AG20443 (cell line): ENCODE results near the gene SEC14L1.
"Not testable (repeated sequence)": the region's sequence is repeated elsewhere in the genome, so short reads cannot be mapped to it uniquely, and the experiment has no call there.

Experiments
- DNase-seq: peaks from one replicate; pipeline ENCODE4 v3.0.0; 2012; ENCODE audit warnings: low spot score, mixed read lengths

Gene SEC14L1

DNA sequence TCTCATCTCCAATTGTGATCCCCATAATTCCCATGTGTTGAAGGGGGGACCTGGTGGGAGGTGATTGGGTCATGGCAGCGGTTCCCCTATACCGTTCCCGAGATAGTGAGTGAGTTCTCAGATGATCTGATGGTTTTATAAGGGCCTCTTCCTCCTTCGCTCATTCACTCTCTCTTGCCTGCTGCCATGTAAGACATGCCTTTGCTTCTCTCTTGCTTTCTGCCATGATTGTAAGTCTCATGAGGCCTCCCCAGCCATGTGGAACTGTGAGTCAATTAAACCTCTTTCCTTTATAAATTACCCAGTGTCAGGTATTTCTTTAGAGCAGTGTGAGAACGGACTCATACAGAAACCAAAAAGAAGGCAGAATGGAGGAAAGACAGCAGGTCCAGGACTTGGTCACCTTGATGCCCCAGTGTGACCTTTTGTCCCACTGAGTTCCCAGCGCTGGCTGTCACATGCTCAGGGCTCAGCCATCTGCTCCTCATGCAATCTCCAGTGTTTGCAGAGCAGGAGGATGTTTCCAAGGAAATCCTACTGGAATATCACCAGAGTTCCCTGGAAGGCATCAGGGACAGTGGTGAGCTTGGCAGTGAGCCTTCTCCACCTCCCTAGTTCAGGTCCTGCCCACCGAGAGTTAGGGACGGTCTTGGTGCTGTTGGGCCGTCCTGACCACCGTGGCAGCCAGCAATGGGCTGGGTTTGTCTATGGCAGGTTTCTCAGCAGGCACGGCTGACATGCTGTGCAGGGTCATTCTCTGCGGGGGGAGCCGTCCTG, 96.7 kb downstream of the SEC14L1 start:
- no peak for DNase-seq

DNA sequence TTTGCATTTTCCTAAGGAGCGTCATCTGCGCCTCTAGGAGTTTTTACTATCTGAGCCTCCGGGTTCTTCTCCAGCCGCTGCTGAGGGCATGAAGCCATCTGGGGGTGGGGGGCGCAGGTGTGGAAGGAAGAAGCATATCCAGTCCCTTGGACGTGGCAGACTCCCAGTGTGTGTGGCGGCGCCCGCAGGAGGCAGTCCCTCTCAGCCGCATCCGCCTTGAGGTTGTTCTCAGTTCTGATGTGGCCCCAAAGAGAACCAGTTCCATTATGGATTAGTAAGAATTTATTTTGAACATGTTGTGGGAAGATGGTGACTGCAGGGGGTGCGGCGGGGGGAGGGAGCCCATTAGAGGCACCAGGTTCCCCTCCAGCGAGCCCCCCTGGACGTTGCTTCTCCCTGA, 100.2 kb downstream of the SEC14L1 start:
- no peak for DNase-seq

DNA sequence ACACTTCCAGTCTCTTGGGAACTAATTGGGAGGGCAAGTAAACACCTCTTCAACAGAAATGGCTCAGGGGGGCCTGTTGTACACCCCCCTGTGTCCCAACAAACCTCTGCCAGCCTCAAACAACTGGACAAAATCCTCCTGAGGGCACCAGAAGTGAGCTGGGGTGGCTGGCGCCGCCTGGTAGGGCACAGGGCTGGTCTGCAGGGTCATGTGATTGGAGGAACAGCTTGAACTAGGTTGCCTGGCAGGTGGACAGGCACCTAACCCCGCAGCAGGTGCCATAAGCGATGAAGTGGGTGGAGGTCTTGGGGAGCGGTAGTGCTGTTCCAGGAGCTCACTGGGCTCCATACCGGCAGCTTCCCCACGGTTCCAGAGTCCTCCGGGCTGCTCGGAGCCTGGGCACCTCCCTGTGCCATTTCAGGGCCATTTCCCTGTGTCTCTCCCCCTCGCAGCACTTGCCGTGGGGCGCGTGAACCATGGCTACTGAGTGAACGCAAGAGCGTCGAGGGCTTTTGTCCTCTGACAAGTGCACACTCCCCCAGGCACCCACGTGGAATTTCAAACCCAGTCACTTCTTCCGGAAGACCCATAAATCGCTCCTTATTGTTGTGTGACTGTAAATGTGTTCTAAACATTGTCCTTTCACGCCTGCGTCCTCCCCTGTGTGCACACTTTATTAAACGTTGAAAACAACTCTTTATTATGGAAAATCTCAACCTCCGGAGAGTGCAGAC, 101.5 kb downstream of the SEC14L1 start:
- no peak for DNase-seq

DNA sequence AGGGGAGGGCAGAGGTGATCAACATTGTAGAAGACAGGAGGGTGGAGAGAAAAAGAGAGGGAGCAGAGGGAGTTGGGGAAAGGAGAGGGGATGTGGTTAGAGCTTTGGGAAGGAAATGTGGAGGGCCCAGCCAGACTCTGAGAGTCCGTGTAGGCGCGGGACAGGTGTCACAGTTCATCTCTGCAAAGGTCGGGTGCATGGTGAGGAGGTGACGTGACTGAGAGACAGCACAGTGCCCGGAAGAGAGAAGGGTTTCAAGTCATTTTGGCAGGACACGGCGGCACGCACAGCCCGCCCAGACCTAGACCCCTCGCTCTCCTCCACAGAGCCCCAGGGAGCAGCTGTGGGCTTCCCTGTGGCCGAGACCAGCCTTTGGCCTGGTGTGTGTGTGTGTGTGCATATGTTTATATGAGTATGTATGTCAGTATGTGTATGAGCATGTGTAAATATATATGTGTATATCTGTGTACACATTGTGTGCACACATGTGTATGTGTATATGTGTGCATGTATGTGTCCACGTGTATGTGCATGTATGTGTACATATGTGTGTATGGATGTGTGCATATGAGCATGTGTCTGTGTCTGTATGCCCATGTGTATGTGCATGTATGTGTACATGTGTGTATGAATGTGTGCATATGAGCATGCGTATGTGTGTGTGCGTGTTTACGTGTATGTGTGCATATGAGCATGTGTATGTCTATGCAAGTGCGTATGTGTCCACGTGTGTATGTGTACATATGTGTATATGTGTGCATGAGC, 104.6 kb downstream of the SEC14L1 start:
- DNase-seq: no peak

DNA sequence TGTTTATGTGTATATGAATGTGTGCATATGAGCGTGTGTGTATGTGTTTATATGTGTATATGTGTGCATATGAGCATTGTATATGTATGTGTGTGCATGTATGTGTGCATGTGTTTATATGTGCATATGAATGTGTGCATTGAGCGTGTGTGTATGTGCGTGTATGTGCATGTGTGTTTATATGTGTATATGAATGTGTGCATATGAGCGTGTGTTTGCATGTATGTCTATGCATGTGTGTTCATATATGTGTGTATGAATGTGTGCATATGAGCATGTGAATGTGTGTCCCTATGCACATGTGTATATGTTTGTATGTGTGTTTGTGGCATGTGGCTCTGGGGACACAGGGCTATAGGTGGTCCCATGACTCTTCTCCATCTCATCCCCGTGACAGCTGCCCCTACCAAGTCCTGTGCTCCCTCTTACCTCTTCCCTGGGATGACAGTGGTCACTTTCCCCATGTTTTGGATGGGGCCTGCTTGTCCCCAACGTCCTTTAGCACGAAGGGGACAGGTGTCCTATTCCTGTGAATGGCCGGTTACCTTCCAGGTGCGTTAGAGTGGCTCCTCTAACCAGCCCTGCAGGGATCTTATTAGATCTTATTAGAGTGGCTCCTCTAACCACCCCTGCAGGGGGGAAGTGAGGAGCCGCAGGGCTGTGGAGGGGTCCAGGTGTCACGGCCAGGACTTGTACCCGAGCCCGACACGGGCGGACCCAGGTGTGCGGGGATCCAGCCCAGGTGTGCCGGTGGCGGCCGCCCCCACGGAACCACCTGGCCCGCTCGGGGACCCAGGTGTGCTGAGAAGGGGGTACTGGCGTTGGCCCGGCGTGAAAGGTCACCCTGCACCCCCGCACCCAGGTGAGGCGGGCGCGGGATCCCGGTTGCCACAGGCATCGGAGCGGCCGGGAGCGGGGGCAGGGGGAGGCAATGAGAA, 105.6 kb downstream of the SEC14L1 start:
- DNase-seq: no peak

DNA sequence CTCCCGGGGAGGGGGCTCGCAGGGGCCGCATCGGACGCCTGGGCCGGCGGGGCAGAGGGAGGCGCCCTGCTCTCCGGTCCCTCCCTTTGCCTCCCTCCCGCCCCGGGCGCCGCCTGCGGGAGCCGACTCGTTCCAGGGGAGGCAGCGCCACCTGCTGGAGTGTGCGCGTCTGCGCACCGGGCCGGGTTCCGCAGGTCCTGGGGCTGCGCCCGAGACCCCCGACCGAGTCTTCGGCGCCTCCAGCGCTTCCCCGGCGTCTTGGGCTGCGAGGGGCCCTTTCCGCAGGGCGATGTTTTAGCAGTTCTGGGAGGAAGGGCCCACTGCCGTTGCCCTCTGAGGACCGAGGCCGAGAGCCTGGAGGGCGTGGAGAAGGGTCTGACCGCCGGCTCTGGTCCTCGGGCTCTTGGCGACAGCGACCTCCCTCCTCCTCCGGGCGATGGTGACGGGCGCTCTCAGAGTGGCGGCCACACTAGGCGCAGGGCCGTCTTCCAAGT, 106.3 kb downstream of the SEC14L1 start:
- DNase-seq: peak; percentile 93

DNA sequence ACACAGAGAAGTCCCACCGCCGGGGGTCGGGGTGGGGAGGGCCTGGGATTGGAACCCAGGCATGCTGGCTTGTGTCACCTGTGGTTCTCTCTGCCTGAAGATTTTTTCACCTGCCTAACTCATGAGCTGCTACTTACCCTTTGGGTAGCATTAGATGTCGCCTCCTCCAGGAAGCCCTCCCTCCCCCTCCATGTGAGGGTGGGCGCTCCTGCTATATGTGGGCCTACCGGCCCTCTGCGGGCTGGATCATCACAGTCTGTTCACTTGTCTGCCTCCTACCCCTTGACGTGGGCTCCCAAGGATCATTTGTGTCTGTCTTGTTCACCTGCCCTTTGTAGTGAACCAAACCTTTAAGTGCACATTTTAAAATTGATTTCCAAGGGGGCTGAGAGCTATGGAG, 106.8 kb downstream of the SEC14L1 start:
- no peak for DNase-seq

DNA sequence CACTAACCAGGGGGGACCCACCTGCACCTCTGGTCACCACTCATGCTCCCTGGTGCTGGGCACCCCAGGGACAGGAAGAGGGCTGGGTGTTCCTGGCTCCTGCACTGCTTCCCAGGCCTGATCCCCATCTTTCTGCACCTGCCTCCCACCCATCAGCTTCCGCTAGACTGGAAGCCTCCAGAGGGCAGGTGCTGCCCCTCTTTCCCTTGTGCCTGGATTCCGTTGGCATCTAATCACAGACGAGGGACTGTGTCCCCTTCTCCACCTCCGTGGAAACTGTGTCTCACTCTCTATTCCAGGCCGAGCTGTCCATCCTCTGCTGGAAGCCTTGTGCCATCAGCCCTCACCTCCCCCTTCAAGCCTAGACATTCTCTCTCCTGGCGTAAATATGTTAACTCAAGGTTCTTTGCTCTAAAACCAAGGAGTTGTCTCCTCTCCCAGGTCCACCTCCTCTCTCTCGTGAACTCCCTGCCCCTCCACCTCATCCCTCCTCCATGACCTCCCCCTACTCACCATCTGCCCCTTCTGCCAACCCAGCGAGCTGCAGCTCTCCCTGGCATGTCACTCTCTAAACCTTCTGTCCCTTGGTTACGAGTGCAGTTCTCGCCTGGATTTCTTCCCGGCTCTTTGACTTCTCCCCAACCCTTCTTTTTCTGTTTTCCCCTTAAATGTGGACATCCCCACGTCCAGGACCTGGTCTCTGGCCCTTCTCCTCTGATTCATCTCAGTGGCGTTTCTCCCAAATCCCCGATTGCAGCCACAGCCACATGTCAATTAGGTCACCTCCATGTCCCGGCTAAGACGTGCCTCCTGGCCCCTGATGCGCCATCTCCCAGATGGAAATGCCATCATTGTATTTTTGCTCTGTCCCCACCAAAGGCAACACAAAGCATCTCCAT, 107.7 kb downstream of the SEC14L1 start:
- no peak for DNase-seq

DNA sequence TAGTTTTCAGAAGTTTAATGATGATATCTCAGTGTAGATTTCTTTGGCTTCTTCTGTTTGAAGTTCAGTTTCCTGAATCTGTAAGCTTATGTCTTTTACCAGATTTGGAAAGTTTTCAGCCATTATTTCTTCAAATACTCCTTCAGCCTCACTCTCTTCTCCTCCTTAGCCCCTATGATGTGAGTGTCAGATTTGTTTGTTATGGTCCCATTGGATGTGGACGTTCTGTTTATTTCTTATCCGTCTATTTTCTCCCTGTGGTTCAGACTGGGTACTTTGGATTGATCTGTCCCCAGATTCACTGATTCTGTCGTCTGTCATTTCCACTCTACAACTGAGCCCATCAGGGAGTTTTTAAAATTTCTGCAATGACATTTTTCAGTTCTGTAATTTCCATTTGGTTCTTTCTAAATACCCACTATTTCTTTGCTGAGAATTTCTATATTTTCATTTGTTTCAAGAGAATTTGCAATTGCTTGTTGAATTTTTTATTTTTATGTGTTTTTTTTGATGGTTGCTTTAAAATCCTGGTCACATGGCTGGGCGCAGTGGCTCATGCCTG, 110.9 kb downstream of the SEC14L1 start:
- no peak for DNase-seq

DNA sequence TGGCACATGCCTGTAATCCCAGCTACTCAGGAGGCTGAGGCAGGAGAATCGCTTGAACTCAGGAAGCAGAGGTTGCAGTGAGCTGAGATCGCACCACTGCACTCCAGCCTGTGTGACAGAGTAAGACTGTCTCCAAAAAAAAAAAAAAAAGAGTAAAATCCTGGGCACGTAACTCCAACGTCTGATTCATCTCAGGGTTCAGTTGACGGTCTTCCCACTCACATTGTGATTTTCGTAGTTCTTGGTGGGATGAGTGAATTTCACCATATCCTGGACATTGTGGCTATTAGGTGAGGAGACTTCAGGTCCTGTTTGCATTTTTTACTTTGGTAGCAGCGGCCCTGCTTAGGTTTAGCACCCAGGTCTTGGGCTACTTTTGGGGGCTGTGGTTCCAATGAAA, 111.5 kb downstream of the SEC14L1 start:
- peak; percentile 55 for DNase-seq

DNA sequence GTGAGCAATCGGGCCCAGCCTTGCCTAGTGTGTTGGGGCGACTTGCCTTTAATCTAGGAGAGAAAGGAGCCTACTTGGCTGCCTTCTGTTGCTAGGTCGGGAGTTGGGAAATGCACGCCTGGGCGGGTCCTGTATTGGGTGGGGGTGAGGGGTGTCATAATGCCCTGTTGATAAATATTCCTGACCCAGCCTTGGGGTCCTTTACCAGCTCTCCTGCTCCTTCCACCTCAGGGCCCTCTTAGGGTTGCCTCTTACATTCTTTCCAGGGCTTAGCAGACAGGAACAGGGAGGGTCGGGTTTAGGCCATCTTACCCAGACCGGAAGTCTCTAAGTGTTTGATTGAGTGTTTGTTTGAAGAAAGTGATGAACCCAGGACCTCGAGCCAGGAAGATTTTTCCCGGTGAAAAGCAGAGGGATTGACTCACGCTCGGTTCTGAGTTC, 112.9 kb downstream of the SEC14L1 start:
- no peak for DNase-seq

DNA sequence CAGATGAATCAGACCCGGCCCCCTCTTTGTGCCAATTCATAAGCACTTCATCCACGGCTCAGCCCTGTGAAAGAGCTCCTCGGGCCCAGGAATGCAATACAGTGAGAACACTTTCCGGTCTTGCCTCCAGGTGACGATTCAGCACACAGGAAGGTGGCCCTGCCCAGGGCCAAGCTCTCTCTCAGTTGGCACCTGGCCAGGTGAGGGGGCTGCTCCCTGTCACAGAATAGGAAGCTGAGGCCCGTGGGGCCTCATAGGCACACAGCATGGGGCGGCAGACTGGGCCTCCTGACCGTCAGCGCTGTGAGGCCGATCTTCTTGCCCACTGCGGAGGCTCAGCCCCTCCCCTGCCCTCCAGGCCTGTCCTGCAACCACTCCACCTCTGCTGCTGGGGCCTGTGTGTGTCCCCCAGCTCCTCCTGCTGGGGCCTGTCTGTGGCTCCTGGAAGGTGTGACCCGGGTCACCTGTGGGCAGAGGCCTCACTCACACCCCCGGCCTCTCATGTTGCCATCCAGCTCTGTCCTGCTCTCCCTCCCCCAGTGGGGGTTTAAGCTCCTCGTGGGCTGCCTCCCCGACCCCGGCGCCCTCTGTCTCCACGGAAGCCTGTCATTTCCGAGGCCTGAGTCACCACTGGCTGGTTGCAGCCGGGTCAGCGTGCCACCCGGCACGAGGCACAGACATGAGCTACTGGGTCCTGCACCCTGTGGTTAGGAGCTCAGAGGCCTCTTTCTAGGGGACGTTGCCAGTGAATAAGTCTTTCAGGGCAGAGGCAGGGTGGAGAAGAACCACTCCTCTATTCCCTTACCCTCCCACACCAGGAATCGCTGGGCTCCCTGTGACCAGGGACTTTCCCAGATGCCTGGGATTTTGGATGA, 114.4 kb downstream of the SEC14L1 start:
- peak; percentile 88 for DNase-seq

DNA sequence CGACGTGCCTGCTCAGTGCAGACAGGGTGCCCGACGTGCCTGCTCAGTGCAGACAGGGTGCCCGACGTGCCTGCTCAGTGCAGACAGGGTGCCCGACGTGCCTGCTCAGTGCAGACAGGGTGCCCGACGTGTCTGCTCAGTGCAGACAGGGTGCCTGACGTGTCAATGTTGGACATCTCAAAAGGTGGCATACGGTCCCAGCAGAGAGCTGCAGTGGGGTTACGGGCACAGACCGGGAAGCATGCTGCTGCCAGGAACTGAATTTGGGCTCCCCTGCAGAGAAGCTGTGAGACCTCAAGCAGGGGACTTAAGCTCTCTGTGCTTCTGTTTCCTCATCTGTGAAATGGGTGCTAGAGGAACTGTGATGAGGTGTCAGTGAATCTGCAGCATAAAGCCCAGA, 115.2 kb downstream of the SEC14L1 start:
- DNase-seq: not testable (repeated sequence)

DNA sequence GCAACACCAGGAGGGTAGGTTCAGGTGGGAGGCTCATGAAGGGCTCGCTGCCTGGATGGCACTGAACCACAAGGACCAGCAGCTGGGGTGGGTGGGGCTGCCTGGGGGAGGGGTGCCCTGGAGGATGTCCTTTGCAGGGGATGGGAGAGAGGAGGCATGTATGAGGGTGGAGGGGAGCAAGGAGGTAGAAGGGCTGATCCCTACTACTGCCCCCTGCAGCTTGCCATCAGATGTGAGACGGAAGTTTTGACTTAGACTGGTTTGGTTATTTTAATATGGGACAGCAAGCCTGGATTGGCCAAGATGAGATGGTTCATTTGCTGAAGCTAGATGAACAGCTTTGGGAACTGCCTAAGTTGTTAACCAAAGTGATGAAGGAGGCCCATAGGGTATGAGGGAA, 115.9 kb downstream of the SEC14L1 start:
- DNase-seq: no peak

DNA sequence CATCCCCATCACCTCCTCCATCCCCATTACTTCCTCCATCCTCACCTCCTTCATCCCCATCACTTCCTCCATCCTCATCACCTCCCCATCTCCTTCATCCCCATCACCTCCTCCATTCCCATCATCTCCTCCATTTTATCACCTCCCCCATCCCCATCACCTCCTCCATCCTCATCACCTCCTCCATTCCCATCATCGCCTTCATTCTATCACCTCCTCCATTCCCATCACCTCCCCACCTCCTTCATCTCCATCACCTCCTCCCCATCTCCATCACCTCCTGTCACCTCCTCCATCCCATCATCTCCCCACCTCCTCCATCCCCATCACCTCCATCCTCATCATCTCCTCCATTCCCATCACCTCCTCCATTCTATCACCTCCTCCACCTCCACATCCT, 116.4 kb downstream of the SEC14L1 start:
- no peak for DNase-seq

DNA sequence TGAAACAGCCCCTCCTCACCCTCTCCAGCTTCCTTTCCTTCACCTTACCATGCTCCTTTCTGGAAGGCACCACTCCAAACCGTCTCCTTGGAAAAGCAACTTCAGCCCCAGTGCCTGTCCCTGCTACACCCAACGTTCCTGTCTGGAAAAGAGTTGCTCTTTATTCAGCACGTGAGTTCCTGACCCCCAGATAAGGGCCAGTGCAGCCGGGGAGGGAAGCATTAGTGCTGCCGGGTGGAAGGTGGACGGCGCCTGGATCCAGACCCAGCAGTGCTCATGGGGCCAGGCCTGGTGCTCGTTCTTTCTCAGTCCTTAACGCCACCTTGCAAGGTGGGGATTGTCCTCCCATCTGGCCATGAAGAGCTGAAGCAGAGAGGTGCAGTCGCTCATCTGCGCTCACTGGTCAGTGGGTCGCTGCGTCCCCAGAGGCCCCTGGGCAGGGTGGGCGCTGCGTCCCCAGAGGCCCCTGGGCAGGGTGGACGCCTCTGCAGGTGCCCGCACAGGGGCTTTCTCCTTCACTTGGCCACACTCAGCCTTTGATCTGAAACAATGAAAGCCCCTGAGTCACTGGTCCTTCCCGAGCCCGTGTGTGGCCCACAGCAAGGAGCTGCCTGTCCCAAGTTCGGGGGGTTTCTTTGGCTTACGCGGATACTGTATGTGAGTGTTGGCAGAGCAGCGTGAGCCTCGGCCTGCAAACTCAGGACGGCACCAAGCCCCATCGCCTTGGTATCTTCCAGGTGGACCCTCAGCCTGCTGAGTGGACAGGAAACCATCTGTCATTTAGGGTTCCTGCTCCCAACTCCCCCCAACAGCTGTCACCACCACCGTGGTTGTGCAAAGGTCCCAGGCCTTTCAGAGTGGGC, 117.1 kb downstream of the SEC14L1 start:
- no peak for DNase-seq

DNA sequence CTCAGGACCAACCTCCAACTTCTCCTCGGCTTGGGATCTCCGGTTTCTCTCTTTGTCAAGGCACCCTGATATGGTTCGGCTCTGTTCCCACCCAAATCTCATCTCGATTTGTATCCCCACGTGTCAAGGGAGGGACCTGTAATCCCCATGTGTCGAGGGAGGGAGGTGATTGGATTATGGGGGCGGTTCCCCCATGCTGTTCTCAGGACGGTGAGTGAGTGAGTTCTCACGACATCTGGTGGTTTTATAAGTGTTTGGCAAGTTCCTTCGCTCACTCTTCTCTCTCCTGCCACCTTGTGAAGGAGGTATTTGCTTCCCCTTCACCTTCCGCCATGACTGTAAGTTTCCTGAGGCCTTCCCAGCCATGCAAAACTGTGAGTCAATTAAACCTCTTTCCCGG, 117.9 kb downstream of the SEC14L1 start:
- no peak for DNase-seq

DNA sequence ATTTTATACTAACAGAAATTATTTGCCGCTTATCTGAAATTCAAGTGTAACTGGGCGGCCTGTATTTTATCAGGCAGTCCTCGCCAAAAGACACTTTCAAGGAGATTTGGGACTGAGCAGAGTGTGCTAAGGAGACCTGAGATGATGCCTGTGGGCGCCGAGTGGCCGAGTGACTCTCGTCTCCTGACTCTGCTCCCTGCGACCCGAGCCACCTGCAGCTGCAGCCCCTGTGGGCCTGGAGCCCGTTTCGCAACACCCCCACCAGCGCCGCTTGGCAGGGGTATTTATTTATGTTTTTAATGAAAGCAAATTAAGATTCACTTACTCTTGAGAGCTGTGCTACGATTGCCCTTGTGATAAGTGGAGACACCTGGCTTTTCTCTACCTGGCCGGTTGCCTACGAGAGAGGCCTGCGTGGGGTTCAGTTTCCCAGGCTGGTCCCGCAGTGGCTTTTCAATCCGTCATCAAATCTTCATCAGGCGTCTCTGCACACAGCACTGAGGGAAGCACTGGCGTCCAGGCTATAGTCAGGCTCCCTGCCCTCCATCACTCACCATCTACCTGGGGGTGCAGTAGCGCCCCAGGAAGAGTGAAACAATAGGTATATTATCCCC, 124.0 kb downstream of the SEC14L1 start:
- DNase-seq: no peak
